HG02884 (cell line): ENCODE data around the gene HRH2.

Source experiments
- ATAC-seq: cut with Tn5 transposase; IDR thresholded peaks from one replicate; pipeline ENCODE4 v1.9.1; 2021; ENCODE audit warnings: mild to moderate bottlenecking, moderate library complexity; ENCODE audit not compliant: unreplicated experiment

Gene HRH2

GRCh38 chr5:175690586-175690985 is 32.7 kb downstream of the HRH2 start:
- no peak for ATAC-seq

GRCh38 chr5:175691761-175692160 is 33.9 kb downstream of the HRH2 start:
- ATAC-seq = no peak

GRCh38 chr5:175692235-175692995 is 34.5 kb downstream of the HRH2 start:
- ATAC-seq = no peak

- ATAC-seq = no peak
These were observed 35.3 kb downstream of the HRH2 start for GRCh38 chr5:175692996-175693710.

- no peak for ATAC-seq
These were observed 35.9 kb downstream of the HRH2 start for GRCh38 chr5:175693741-175694140.

GRCh38 chr5:175694371-175695160 is 36.7 kb downstream of the HRH2 start:
- ATAC-seq = no peak

GRCh38 chr5:175695161-175696126 is 37.6 kb downstream of the HRH2 start:
- no peak for ATAC-seq

GRCh38 chr5:175696139-175696854 is 38.4 kb downstream of the HRH2 start:
- no peak for ATAC-seq

GRCh38 chr5:175696855-175697198 is 39.0 kb downstream of the HRH2 start:
- no peak for ATAC-seq

GRCh38 chr5:175697846-175698245 is 40.0 kb downstream of the HRH2 start:
- ATAC-seq = no peak

GRCh38 chr5:175698401-175699115 is 40.7 kb downstream of the HRH2 start:
- ATAC-seq = no peak

- ATAC-seq = no peak
These were observed 43.1 kb downstream of the HRH2 start for GRCh38 chr5:175700991-175701390.

- no peak for ATAC-seq
These were observed 43.9 kb downstream of the HRH2 start for GRCh38 chr5:175701797-175702196.

GRCh38 chr5:175706499-175706898 is 48.6 kb downstream of the HRH2 start:
- no peak for ATAC-seq

- no peak for ATAC-seq
These were observed 50.0 kb downstream of the HRH2 start for GRCh38 chr5:175707751-175708375.

- ATAC-seq = no peak
These were observed 51.5 kb downstream of the HRH2 start for GRCh38 chr5:175709276-175709781.

GRCh38 chr5:175710326-175710725 is 52.5 kb downstream of the HRH2 start:
- ATAC-seq = no peak

- no peak for ATAC-seq
These were observed 53.2 kb downstream of the HRH2 start for GRCh38 chr5:175711031-175711430.
